Naive thymus-derived CD4-positive, alpha-beta T cell (primary cell): ENCODE measurements around the gene ACP4. TPM values are rescaled to one million over a fixed set of nuclear protein-coding genes. Genes with fewer than 3 reads are reported as not detected.
"Not testable (repeated sequence)": the region's sequence is repeated elsewhere in the genome, so short reads cannot be mapped to it uniquely, and the experiment has no call there.

Experiments
- ATAC-seq: fragments of 150-1000 bp; cut with Tn5 transposase; 2 replicates; pipeline ENCODE4 v1.10.0; 2021; ENCODE audit warnings: mild to moderate bottlenecking, moderate library complexity
- CTCF ChIA-PET: fragments of 350-600 bp; sonication (Branson Sonifier 250); formaldehyde crosslinking; loops from one replicate; lab custom pipeline; 2021; ENCODE audit warnings: antibody characterized with exemption; lab: Charles Lee
- POLR2A ChIA-PET: fragments of 350-600 bp; sonication (Branson Sonifier 250); formaldehyde crosslinking; loops from one replicate; lab custom pipeline; 2021; ENCODE audit warnings: antibody characterized with exemption, inconsistent platforms; lab: Charles Lee
- DNase-seq, 9 donors: peaks; one replicate each; pipeline versions ENCODE4 v3.0.0 to v3.0.0-alpha.2; 2020 to 2022; ENCODE audit warnings: mixed read lengths in 1 of 9
- H3K27ac ChIP-seq: one replicate; pipeline ENCODE4 v1.7.0; 2013; ENCODE audit warnings: mild to moderate bottlenecking, low read depth, low read length, moderate library complexity
- H3K27me3 ChIP-seq, 2 donors: one replicate each; pipeline ENCODE4 v1.7.0; 2013; ENCODE audit warnings: low read length in 2 of 2, mild to moderate bottlenecking in 2 of 2, moderate library complexity in 2 of 2; ENCODE audit not compliant: control insufficient read depth in 2 of 2, insufficient read depth in 2 of 2
- H3K36me3 ChIP-seq, 3 experiments: 1 replicate in 2 of 3; 2 replicates in 1 of 3; pipeline ENCODE4 v1.7.0; 2013; ENCODE audit warnings: low read length in 3 of 3, mild to moderate bottlenecking in 3 of 3, moderate library complexity in 1 of 3; ENCODE audit not compliant: insufficient read depth in 3 of 3, control insufficient read depth in 2 of 3
- H3K4me1 ChIP-seq, 2 donors: one replicate each; pipeline ENCODE4 v1.7.0; 2013; ENCODE audit warnings: low read length in 2 of 2, mild to moderate bottlenecking in 2 of 2, moderate library complexity in 1 of 2; ENCODE audit not compliant: control insufficient read depth in 2 of 2, insufficient read depth in 2 of 2
- H3K4me3 ChIP-seq: 2 replicates; pipeline ENCODE4 v1.7.0; 2013; ENCODE audit warnings: mild to moderate bottlenecking, low read length
- H3K9me3 ChIP-seq, 3 experiments: 1 replicate in 2 of 3; 2 replicates in 1 of 3; pipeline ENCODE4 v1.7.0; 2013; ENCODE audit warnings: low read length in 3 of 3; ENCODE audit not compliant: control insufficient read depth in 2 of 3
- H3K27ac Mint-ChIP-seq, 9 donors: one replicate each; pipeline ENCODE4 v1.8.0; 2020 to 2022; ENCODE audit warnings: mixed read lengths in 9 of 9, mild to moderate bottlenecking in 8 of 9, moderate library complexity in 5 of 9, inconsistent platforms in 2 of 9
- H3K27me3 Mint-ChIP-seq, 5 donors: one replicate each; pipeline ENCODE4 v1.8.0; 2021 to 2022; ENCODE audit warnings: mixed read lengths in 5 of 5, mild to moderate bottlenecking in 1 of 5
- H3K36me3 Mint-ChIP-seq, 5 donors: one replicate each; pipeline ENCODE4 v1.8.0; 2020 to 2022; ENCODE audit warnings: mixed read lengths in 5 of 5, mild to moderate bottlenecking in 3 of 5, inconsistent platforms in 1 of 5
- H3K4me1 Mint-ChIP-seq, 7 donors: one replicate each; pipeline ENCODE4 v1.8.0; 2020 to 2022; ENCODE audit warnings: mixed read lengths in 7 of 7, mild to moderate bottlenecking in 3 of 7, inconsistent platforms in 1 of 7
- H3K4me3 Mint-ChIP-seq, 10 donors: one replicate each; pipeline ENCODE4 v1.8.0; 2020 to 2022; ENCODE audit warnings: mild to moderate bottlenecking in 10 of 10, mixed read lengths in 10 of 10, moderate library complexity in 6 of 10, inconsistent platforms in 2 of 10
- H3K9me3 Mint-ChIP-seq, 11 donors: one replicate each; pipeline ENCODE4 v1.8.0; 2020 to 2022; ENCODE audit warnings: mixed read lengths in 11 of 11, mild to moderate bottlenecking in 4 of 11, inconsistent platforms in 1 of 11, moderate library complexity in 1 of 11
- intact Hi-C, 2 donors: fragments of 100-400 bp; cut with micrococcal nuclease; formaldehyde crosslinking; loops; one replicate each; pipeline ENCODE4 v1.15.1; 2023
- polyA plus RNA-seq, 2 donors: library from polyadenylated mRNA; unstranded; fragments of 300-500 nt; fragmentation: Illumina TruSeq; gene quantifications; one replicate each; pipeline ENCODE4 v1.2.3, GENCODE V29; 2021
- total RNA-seq, 6 experiments: library from RNA in 5 of 6; stranded (reverse) in 5 of 6; gene quantifications; 1 replicate in 5 of 6; 2 replicates in 1 of 6; pipeline ENCODE4 v1.2.3 and lab custom pipeline; 2021 to 2026

The ACP4 gene
- total and polyA plus RNA-seq, 7 experiments from 2014 or later: not detected

DNA sequence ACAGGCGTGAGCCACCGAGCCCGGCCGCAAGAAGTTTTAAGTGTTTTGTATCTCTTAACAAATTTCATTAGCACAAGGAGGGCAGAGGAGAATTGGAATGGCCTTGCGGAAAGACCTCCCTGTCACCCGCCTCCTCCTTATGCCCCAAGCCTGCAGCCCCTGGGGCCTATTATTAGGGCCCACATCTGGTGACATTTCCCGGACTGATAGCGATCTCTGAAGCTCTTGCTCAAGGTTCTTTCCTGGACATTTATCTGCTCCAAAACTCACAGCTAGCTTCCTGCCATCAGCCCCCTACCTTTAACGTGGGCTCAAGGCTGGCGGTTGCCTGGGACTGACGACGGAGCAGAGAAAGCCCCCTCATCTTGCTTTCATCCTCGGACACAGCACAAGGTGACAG, 26.7 kb upstream of the ACP4 start:
- H3K27me3 Mint-ChIP-seq: peaks cover 2 to 29% (median 17%) of the 10 kb centered on the region in 5 donors
- CTCF ChIA-PET: not testable (repeated sequence)

DNA sequence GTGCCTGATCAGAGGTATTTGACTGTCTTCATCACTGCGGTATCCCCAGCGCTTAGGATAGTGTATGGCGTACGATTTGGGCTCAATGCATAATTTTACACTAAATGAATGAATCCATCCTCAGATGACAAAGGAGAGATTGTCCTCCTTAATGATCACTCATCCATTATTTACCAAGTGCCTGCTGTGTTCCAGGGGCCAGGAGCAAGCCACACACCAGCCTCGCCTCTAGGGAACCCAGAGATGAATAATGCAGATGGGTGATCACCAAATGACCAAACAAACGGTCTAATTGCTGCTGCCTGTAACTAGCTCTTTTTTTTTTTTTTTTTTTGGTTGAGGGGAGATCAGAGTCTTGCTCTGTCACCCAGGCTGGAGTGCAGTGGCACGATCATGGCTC, 25.8 kb upstream of the ACP4 start:
- H3K4me3 Mint-ChIP-seq: no peak overlapping the region
- ATAC-seq: no peak
- H3K4me3 ChIP-seq: no peak overlapping the region
- no peaks in the 10 kb centered on the region for H3K9me3 ChIP-seq
- CTCF ChIA-PET: no interaction called here
- H3K36me3 Mint-ChIP-seq: no peaks in the 10 kb centered on the region
- peaks cover 0 to 6% (median 0%) of the 10 kb centered on the region in 11 donors for H3K9me3 Mint-ChIP-seq
- no peak overlapping the region for H3K27ac ChIP-seq
- H3K36me3 ChIP-seq: no peaks in the 10 kb centered on the region
- no peaks in the 10 kb centered on the region for H3K27me3 ChIP-seq
- H3K27me3 Mint-ChIP-seq: peaks cover 2 to 26% (median 17%) of the 10 kb centered on the region in 5 donors
- POLR2A ChIA-PET: no interaction called here
- DNase-seq: no peak
- peaks cover 0 to 4% (median 0%) of the 10 kb centered on the region in 7 donors for H3K4me1 Mint-ChIP-seq
- H3K27ac Mint-ChIP-seq: no peak overlapping the region
- intact Hi-C loops: no loop called here
- H3K4me1 ChIP-seq: no peaks in the 10 kb centered on the region

More for the DNA sequence above, 26.7 kb upstream of the ACP4 start:
- DNase-seq, H3K27me3 ChIP-seq, H3K4me1 Mint-ChIP-seq, ATAC-seq, intact Hi-C loops, H3K36me3 ChIP-seq, H3K9me3 Mint-ChIP-seq, H3K4me3 Mint-ChIP-seq, H3K4me1 ChIP-seq, POLR2A ChIA-PET, H3K4me3 ChIP-seq, H3K36me3 Mint-ChIP-seq, H3K9me3 ChIP-seq, H3K27ac Mint-ChIP-seq, H3K27ac ChIP-seq: not testable (repeated sequence)

- H3K27ac ChIP-seq, intact Hi-C loops, POLR2A ChIA-PET, H3K36me3 Mint-ChIP-seq, H3K27ac Mint-ChIP-seq, DNase-seq, H3K27me3 ChIP-seq, H3K4me1 ChIP-seq, H3K36me3 ChIP-seq, CTCF ChIA-PET, H3K4me3 ChIP-seq, H3K4me3 Mint-ChIP-seq, H3K9me3 Mint-ChIP-seq, H3K4me1 Mint-ChIP-seq, ATAC-seq, H3K9me3 ChIP-seq: not testable (repeated sequence)
- H3K27me3 Mint-ChIP-seq: peaks cover 2 to 33% (median 19%) of the 10 kb centered on the region in 5 donors
Observed at GRCh38 chr19:50766746-50767145, 23.5 kb upstream of the ACP4 start.

DNA sequence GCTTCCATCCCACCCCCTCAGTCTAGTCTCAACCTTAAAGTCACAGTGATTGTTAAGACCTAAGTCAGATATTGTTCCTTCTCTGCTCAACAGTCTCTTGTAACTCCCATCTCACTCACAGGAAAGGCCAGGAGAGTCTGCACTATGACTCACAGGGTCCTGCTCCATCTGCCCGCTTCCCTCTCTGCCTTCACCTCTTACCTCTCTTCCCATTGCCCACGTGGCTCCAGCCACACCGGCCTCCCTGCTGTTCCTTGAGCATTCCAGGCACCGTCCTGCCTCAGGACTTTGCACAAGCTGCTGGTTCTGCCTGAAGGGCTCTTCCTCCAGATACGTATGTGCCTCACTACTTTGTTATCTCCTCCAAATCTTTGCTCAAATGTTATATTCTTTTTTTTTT, 23.0 kb upstream of the ACP4 start:
- H3K4me3 ChIP-seq, ATAC-seq, DNase-seq, H3K9me3 ChIP-seq, H3K27ac Mint-ChIP-seq, H3K36me3 Mint-ChIP-seq, H3K4me3 Mint-ChIP-seq, CTCF ChIA-PET, H3K4me1 Mint-ChIP-seq, POLR2A ChIA-PET, H3K9me3 Mint-ChIP-seq, H3K36me3 ChIP-seq, H3K4me1 ChIP-seq, H3K27me3 ChIP-seq, intact Hi-C loops, H3K27ac ChIP-seq: not testable (repeated sequence)
- H3K27me3 Mint-ChIP-seq: peaks cover 2 to 33% (median 19%) of the 10 kb centered on the region in 5 donors

- intact Hi-C loops: no loop called here
- H3K4me1 Mint-ChIP-seq: peaks cover 0 to 3% (median 0%) of the 10 kb centered on the region in 7 donors
Observed at GRCh38 chr19:50768277-50768676, 21.9 kb upstream of the ACP4 start.

GRCh38 chr19:50770164-50770563, 20.1 kb upstream of the ACP4 start, which contains the start of gene GPR32:
GPR32 (plus strand) TSS chr19:50770464; CDS start chr19:50770601, 137 bp downstream.
- POLR2A ChIA-PET, intact Hi-C loops, H3K4me1 ChIP-seq, H3K4me1 Mint-ChIP-seq, CTCF ChIA-PET, H3K9me3 ChIP-seq, DNase-seq, ATAC-seq, H3K9me3 Mint-ChIP-seq, H3K27me3 ChIP-seq, H3K27ac Mint-ChIP-seq, H3K4me3 ChIP-seq, H3K27ac ChIP-seq, H3K4me3 Mint-ChIP-seq, H3K36me3 ChIP-seq, H3K36me3 Mint-ChIP-seq: not testable (repeated sequence)
- peaks cover 6 to 45% (median 28%) of the 10 kb centered on the region in 5 donors for H3K27me3 Mint-ChIP-seq

More at GRCh38 chr19:50768277-50768676, 21.9 kb upstream of the ACP4 start:
- no peaks in the 10 kb centered on the region for H3K4me1 ChIP-seq
- no peak for DNase-seq
- no peaks in the 10 kb centered on the region for H3K36me3 Mint-ChIP-seq
- peaks cover 2 to 33% (median 19%) of the 10 kb centered on the region in 5 donors for H3K27me3 Mint-ChIP-seq
- no peak for ATAC-seq
- ChIA-PET POLR2A (no interaction called here), CTCF (no interaction called here)
- H3K27ac Mint-ChIP-seq: no peak overlapping the region
- no peaks in the 10 kb centered on the region for H3K9me3 ChIP-seq
- no peaks in the 10 kb centered on the region for H3K36me3 ChIP-seq
- no peaks in the 10 kb centered on the region for H3K27me3 ChIP-seq
- peaks cover 0 to 2% (median 0%) of the 10 kb centered on the region in 11 donors for H3K9me3 Mint-ChIP-seq
- no peak overlapping the region for H3K4me3 Mint-ChIP-seq
- no peak overlapping the region for H3K4me3 ChIP-seq
- H3K27ac ChIP-seq: no peak overlapping the region

DNA sequence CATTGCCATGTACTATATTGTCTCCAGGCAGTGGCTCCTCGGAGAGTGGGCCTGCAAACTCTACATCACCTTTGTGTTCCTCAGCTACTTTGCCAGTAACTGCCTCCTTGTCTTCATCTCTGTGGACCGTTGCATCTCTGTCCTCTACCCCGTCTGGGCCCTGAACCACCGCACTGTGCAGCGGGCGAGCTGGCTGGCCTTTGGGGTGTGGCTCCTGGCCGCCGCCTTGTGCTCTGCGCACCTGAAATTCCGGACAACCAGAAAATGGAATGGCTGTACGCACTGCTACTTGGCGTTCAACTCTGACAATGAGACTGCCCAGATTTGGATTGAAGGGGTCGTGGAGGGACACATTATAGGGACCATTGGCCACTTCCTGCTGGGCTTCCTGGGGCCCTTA, 19.3 kb upstream of the ACP4 start:
- ATAC-seq (no peak), DNase-seq (no peak)
- Mint-ChIP-seq H3K27me3 (peaks cover 8 to 49% (median 35%) of the 10 kb centered on the region in 5 donors), H3K4me3 (no peak overlapping the region), H3K9me3 (peaks cover 0 to 3% (median 0%) of the 10 kb centered on the region in 11 donors), H3K27ac (no peak overlapping the region), H3K4me1 (peaks cover 0 to 3% (median 0%) of the 10 kb centered on the region in 7 donors), H3K36me3 (no peaks in the 10 kb centered on the region)
- ChIA-PET CTCF (no interaction called here), POLR2A (no interaction called here)
- Histone ChIP-seq H3K27ac (no peak overlapping the region), H3K4me1 (no peaks in the 10 kb centered on the region), H3K27me3 (no peaks in the 10 kb centered on the region), H3K4me3 (no peak overlapping the region), H3K36me3 (no peaks in the 10 kb centered on the region), H3K9me3 (no peaks in the 10 kb centered on the region)
- intact Hi-C loops: no loop called here
